NCI-H510A treated with DMSO at 0.1 percent for 48 hours (cell line): ENCODE results near the gene PANK4.

Experiments
- DNase-seq: peaks from one replicate; lab custom pipeline; 2025; lab: John Stamatoyannopoulos, UW

Gene PANK4

GRCh38 chr1:2512862-2513421 is 13.5 kb downstream of the PANK4 start:
- DNase-seq = no peak

DNA sequence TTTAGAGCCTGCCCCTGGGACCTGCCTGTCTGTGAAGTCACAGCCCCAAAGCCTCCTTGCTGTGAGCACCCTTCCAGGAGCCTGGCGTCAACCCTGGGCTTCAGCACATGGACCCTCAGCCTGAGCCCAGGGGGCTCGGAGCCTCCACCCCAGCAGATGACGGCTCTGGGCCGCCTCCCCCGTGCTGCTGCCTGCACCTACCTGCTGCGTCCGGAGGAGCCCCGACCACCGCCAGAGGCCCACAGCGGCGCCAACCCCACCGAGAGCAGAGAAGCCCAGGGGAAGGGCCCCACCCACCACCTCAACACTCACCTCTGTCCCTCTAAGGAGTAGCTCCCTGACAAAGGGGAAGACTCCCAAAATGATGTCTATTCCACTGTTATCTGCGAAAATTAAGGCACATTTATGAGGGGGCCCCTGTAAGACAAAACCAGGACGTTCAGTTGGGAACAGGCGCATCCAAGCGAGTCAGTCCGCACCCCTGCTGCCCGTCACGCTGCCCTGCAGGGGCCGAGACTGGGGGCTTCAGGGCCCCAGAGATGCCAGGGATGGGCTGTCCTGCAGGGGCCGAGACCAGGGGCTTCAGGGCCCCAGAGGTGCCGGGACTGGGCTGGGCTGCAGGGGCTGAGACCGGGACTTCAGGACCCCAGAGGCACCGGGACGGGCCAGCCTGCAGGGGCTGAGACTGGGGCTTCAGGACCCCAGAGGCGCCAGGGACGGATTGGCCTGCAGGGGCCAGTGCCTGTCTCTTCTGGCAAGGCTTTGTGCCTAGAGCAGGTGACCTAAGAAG is 15.8 kb downstream of the PANK4 start:
- no peak for DNase-seq

DNA sequence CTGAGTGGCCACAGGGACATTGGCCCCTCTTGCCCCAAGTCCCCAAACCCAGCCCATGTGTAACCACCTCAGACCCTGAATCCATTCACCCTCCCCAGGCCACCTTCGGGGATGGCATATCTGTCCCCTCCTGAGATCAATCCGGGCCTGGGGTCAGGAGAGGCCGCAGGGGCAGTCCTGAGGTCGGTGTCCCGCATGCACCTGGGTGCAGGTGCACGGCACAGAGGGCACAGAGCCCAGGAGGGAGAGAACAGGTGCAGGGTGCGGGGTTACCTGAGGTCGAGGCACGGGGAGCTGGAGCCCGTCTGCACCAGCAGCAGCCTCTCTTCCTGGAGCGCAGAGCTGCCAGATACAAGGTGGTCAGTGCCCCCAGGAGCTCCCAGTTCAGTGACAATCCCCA is 16.8 kb downstream of the PANK4 start:
- no peak for DNase-seq

GRCh38 chr1:2508751-2509150 is 17.6 kb downstream of the PANK4 start:
- no peak for DNase-seq

DNA sequence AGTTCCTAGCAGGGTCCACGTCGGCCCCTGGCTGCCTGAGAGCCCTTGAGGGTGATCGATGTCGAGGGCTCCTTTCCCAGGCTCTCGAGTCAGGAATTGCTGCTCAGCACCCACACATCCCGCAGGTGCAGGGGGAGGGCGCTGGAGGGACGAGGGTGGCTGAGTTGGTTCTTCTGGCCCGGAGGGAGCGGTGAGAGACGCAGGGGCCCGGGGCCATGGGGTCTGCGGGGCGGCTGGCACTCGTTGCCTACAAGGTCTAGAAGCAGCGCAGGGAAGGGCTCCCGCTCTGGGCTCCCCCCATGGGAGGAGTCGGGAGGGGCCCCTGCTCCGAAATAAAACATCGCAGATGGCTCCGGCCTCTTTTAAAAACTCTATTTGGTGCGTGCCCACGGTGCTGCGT is 18.2 kb downstream of the PANK4 start:
- no peak for DNase-seq

DNA sequence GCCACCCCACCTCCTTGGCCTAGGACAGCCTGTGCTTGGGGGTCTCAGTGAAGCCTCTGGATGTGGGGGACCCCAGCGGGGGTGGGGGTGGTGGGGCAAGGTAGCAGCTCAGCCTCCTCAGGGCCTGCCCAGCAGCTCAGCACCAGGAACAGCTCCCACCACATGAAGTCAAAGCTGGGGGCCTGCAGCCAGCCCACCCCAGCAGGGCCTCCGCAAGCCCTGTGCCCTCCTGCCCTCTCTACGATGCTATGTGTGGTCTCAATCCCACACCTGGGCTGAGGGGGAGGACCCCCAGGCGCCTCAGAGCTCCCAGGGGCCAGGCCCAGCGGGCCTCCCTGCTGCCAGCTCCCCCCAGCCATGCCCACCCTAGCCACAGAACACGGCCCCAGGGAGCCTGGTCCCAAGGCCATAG is 18.6 kb downstream of the PANK4 start:
- no peak for DNase-seq

- no peak for DNase-seq
Measured at GRCh38 chr1:2506901-2507565, 19.4 kb downstream of the PANK4 start.

GRCh38 chr1:2506007-2506860 is 20.2 kb downstream of the PANK4 start:
- no peak for DNase-seq

DNA sequence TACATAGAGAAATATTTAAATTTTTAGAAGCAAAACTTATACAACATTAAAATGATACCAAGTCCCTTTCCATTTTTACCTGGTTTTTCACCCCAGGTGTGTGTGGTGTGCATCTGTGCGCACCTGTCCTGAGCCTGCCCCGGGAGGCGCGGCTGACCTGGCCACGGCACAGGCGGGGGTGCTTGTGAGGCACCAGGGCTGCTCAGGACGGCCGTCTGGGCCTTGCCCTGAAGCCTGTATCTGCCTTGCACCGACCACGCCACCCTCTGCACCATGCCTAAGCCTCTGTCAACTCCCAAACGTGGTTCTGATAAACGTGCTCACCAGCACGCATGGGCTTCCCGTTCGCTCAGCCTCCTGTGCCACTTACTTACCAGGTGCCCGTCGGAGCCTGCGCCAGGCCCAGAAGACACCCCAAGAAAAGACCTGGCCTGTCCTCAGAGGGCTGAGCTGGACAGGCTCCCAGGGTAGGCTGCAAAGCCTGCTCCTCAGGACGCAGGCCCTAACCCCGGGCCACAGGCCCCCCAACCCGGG is 20.9 kb downstream of the PANK4 start:
- DNase-seq = no peak

DNA sequence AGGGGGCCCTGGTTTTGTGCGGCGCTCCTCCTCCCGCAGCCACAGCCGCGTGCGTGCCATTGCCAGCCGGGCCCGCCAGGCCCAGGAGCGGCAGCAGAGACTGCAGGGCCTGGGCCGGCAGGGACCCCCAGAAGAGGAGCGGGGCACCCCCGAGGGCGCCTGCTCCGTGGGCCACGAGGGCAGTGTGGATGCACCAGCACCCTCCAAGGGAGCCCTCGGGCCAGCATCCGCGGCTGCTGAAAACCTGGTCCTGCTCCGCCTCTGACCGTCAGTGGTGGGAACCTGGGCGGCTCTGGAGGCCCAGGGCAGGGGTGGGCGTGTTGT is 21.5 kb downstream of the PANK4 start:
- no peak for DNase-seq

DNA sequence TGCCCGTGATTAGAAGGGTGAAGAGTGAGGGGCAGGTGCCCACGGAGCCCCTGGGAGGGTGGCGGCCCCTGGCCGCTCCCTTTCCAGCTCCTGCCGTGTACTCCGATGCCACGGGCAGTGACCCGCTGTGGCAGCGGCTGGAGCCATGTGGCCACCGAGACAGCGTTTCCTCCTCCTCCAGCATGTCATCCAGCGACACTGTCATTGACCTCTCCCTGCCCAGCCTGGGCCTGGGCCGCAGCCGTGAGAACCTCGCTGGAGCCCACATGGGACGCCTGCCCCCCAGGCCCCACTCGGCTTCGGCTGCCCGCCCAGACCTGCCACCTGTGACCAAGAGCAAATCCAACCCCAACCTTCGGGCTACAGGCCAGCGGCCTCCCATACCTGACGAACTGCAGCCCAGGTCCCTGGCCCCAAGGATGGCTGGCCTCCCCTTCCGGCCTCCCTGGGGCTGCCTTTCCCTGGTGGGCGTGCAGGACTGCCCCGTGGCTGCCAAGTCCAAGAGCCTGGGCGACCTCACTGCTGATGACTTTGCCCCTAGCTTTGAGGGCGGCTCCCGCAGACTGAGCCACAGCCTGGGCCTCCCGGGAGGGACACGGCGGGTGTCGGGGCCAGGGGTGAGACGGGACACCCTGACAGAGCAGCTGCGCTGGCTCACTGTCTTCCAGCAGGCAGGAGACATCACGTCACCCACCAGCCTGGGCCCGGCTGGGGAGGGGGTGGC is 22.0 kb downstream of the PANK4 start:
- no peak for DNase-seq

- no peak for DNase-seq
Measured at GRCh38 chr1:2503554-2504224, 22.7 kb downstream of the PANK4 start.

GRCh38 chr1:2502661-2503553 is 23.5 kb downstream of the PANK4 start:
- DNase-seq = no peak

DNA sequence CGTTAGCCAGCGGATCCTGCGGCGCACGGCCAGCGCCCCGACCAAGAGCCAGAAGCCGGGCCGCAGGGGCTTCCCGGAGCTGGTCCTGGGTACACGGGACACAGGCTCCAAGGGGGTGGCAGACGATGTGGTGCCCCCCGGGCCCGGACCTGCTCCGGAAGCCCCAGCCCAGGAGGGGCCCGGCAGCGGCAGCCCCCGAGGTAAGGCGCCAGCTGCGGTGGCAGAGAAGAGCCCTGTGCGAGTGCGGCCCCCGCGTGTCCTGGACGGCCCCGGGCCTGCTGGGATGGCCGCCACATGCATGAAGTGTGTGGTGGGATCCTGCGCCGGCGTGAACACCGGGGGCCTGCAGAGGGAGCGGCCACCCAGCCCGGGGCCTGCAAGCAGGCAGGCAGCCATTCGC is 24.2 kb downstream of the PANK4 start:
- no peak for DNase-seq

GRCh38 chr1:2501820-2502119 is 24.6 kb downstream of the PANK4 start:
- no peak for DNase-seq

DNA sequence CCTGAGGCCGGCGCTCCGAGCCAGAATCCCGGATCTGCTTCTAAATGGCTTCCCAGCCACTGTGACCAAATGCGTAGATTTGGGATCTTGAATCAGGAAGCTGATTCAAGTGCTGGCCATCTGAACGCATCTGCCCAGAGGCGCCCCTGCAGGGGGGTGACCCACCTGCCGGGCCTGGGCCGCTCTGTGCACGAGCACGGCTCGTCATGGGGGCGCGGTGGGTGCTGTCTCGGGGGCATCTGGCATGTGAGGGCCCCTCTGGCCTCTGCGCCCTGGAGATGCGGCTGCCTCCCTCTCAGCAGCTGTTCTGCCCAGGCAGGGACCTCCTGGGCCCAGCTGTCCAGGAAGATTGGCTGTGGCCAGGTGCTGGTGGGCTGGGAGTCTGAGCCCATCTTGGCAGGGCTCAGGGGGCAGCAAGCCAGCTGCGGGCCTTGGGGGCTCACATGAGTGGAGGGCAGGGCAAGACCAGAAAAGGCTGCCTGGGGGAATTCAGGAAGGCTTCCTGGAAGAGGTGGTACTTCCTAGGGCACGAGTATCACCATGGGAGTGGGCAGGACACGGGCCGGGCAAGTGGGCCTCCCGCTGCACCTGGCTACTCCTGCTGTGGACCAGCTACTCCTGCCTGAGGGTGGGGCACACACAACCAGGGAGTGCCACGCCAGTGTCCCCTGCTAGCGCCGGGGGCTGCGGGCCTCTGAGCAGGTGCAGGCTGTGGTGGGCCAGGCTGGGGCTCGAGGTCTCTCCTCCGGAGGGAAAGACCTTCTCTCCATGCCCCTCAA is 25.2 kb downstream of the PANK4 start:
- no peak for DNase-seq

GRCh38 chr1:2499986-2500596 is 26.3 kb downstream of the PANK4 start:
- DNase-seq = no peak

DNA sequence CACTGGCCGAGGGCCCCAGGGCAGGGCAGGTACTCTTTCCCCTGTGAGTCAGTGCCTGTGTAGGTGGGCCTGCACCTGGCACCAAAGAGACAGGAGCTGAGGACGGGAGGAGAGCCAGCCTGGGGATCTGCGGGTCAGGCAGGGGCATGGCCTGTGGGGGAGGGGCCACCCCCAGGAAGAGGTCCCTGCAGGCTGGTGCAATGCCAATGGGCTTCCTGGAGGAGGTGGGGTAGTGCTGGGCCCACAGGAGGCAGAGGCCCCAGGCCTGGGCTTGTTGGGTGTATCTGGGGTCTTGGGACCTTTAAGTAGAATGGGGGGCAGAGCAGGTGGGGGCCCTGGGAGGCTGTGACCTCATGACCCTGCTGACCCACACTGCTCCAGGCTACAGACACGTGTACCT is 27.1 kb downstream of the PANK4 start:
- DNase-seq = no peak

DNA sequence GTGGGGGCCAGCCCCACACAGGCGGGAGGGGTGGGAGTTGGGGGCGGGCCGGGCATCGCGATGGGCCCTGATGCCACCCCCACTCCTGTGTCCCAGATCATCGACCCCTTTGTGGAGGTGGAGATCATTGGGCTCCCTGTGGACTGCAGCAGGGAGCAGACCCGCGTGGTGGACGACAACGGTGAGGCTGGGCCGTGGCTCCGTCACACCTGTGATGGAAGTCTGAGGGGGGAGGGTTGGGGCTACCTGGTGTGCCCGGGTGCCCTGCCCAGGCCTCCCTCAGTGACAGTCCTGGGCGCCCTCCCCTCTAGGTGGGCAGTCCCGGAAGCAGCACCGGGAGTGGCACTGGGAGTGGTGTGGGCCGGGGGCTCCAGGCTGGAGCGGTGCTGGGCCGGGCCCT is 27.7 kb downstream of the PANK4 start:
- DNase-seq = no peak
